ENCODE measurements around the gene BAG5.
"Not testable (repeated sequence)": the region's sequence is repeated elsewhere in the genome, so short reads cannot be mapped to it uniquely, and the experiment has no call there.

BAG5 gene, protein sequence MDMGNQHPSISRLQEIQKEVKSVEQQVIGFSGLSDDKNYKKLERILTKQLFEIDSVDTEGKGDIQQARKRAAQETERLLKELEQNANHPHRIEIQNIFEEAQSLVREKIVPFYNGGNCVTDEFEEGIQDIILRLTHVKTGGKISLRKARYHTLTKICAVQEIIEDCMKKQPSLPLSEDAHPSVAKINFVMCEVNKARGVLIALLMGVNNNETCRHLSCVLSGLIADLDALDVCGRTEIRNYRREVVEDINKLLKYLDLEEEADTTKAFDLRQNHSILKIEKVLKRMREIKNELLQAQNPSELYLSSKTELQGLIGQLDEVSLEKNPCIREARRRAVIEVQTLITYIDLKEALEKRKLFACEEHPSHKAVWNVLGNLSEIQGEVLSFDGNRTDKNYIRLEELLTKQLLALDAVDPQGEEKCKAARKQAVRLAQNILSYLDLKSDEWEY

DNA sequence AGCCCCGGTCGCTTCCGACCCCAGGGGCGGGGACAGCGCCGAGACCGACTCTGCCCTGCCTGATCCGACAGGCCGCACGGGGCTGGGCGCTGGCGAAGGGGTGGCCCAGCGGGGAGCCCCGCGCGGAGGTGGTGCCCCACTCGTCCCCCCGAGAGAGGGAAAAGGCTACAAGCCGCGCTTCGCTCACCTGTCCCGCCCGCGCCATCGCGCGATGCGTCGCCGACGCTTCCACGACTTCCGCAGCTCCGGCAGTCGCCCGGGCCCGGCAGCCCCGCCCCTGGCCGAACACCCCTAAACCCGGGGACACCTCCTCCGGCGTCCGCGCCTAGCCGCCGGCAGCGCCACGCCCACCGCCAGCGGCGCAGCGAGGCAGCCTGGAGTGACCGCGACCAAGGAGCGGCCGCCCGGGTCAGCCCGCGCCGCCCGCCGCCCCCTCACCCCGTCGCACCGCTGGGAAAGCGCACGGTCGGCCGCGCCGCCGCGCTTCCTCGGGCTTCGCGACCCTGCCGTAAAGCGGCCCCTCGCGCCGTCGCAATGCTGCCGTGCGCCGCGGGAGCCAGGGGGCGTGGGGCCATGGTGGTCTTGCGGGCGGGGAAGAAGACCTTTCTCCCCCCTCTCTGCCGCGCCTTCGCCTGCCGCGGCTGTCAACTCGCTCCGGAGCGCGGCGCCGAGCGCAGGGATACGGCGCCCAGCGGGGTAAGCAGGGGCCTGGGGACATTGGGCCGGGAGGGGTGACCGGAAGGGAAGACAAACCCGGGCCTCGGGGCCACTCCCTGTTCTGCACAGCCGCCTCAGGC, at the start of gene BAG5, which contains the start of gene COA8:
BAG5 (minus strand) TSS at position 229 of the 797 bp plus-strand sequence. CDS start 1,493 bp downstream, outside the sequence.
COA8 (plus strand) TSS at position 532 of the 797 bp plus-strand sequence; CDS start at position 574, 42 bp downstream.
- DNase-seq (ENCODE audit: low spot score), result peak; percentile 90

DNA sequence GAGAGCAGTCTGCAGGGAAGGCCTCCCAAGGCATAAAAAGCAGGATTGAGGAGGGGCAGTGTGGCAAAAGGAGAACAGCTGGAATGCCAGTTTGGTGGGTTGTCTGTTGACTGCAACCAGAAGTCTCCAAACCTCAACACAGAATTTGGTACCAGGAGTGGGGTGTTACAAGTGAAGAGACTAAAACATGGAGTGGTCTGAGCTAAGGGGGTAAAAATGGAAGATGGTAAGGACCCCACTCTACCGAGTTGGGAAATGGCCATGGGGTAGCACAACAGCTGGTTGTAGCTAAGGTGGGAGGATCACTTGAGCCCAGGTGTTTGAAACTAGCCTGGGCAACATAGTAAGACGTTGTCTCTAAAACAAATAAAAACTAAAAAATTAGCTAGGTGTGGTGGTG, 48.8 kb upstream of the BAG5 start:
- no peak for DNase-seq (ENCODE audit: low spot score)

DNA sequence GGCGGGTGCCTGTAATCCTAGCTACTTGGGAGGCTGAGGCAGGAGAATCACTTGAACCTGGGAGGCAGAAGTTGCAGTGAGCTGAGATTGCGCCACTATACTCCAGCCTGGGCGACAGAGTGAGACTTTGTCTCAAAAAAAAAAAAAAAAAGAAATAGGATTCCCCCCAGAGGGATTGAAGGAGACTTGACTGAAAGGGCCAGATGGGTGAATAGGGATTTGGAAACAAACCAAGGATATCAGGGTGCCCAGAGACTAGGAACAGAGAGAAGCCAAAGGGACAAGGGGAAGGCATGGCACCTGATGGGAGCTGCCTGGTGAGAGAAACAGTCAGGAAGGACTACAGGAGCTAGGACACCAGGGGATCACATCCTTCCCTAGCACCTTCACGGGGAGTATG, 46.6 kb upstream of the BAG5 start:
- not testable (repeated sequence) for DNase-seq (ENCODE audit: low spot score)

DNA sequence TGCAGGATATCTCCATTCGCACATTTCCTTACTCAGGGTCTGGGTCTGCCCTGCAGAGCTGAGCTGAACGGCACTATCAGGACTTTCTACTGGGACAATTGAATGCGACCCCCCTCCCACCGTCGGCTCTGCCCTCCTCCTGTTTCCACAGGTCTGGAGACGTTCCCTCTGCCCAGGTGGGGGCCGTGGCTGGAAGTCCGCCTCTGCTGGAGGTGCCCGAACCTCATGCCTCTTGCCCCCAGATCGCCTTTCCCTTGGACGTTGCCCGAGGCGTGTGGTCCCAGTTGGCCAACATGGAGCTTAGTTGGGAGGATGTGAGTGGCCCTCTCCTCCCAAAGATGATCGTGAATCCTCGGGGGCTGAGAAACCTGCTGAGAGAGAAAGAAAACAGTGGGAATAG, 45.4 kb upstream of the BAG5 start:
- DNase-seq (ENCODE audit: low spot score), result no peak

DNA sequence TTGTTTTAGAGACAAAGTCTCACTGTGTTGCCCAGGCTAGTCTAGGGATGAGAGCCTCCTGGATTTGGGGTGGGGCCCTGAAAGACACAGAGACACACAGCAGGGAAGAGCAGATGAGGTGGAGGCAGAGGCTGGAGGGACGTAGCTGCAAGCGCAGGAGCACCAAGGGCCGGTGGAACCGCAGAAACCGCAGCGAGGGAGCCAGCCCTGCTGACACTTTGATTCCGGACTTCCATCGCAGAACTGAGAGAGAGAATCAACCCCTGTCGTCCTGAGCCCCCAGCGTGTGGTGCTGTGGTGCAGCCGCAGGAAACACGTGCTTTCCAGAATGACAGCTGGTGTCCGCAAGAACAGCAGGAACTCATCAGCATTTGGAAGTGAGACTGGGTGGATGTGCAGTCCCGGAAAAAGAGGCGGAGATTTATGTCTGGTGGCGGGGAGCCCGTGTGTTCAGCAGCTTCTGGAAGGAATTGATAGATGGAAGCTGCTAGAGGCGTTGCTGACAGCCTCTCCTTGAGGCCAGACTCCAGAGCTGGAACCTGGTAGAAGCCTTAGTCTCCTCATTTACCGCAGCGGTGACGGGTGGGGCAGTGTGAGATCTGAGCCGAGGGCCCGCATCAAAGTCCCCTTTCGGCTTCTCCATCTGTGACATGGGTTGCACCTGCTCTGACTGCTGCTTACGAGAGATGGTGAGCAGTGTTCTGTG, 44.7 kb upstream of the BAG5 start:
- peak; percentile 71 for DNase-seq (ENCODE audit: low spot score)

DNA sequence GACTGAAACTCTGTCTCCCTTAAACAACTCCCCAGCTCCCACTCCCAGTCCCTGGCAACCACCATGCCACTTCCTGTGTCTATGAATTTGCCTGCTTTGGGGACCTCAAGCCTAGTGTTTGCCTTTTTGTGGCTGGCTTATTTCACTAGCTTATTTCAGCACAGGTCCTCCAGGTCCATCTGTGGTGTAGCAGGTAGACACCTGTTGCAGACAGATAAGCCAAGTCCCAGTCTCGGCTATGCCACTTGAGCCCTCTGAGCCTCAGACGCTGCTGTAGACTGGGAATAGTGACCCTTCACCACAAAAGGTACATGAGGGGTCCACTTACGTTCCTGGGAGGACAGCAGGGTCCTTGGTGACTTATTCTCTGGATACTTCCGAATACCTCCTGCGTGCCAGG, 42.2 kb upstream of the BAG5 start:
- DNase-seq (ENCODE audit: low spot score), result no peak

DNA sequence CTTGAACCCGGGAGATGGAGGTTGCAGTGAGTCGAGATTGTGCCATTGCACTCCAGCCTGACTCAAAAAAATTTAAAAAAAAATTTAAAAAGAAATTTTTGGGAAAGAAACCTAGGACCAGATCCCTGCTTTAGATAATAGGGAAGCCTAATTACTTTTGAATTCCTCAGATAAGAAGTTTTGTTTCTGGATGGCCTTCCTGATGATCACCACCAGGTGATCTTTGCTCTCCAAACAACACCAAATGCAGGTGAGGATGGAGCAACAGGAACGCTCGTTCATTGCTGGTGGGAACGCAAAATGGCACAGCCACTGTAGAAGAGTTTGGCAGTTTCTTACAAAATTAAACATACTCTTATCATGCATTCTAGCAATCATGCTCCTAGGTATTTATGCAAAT, 38.0 kb upstream of the BAG5 start:
- no peak for DNase-seq (ENCODE audit: low spot score)

DNA sequence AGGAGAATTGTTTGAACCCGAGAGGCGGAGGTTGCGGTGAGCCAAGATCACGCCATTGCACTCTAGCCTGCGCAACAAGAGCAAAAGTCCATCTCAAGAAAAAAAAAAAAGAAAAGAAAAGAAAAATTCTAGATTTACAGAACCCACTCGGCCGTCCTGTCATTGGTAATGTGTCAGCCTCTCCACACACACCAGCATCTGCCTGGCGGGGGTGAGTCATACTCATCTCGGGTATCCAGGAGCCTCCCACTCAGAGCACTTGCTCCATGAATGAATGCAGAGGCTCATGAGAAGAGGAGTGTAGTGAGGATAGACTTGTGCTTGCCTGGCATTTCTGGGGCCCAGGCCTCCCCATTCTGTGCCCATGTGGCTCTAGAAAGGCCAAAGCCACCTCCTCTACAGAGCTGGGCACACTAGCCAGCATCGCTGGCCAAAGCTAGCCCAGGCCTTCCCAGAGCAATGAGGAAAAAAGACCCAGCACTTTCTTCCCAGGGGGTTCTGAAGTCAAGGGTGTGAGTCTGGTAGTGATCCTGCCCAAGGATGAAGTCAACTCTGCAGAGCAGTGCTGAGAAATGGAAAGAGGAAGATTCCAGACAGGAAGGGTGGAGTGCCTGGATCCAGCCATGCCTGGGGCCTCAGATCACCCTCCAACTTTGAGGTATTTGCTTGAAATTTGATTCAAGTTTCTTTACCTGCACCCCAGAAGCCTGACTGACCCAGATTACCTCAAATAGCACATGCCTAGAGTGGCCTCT, 35.3 kb upstream of the BAG5 start:
- DNase-seq (ENCODE audit: low spot score), result peak; percentile 75

DNA sequence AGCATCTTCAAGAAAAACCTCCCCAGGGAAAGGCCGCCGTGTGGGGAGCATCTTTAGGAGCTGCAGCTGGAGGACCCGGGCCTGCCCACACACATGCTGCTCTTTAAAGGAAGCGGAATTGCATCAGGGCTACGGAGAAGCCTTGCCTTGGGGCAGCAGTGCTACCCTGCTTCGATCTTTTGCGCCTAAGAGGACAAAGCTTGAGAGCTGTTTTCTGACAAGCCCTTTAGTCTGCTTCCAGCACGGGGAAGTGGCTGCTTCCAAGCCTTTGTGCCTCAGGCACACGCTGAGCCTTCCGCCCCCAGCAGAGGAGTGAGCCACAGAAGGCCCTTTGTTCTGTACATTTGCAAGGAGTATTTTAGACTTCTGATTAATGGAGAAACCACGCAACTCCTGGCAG, 31.8 kb upstream of the BAG5 start:
- DNase-seq (ENCODE audit: low spot score), result peak; percentile 42

DNA sequence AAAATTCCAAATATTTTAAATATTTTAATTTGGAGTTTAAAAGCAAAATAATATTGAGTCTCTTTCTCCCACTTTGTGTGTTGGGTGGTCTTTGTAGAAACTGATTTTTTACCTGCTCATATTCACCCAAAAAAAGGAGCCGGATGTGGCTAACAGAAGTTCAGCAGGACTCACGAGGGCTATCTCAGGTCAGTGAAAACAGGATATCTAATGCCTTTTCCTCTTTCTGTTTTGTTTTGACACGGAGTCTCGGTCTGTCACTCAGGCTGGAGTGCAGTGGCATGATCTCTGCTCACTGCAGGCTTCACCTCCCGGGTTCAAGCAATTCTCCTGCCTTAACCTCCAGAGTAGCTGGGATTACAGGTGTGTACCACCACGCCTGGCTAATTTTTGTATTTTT, 31.1 kb upstream of the BAG5 start:
- DNase-seq (ENCODE audit: low spot score), result no peak

DNA sequence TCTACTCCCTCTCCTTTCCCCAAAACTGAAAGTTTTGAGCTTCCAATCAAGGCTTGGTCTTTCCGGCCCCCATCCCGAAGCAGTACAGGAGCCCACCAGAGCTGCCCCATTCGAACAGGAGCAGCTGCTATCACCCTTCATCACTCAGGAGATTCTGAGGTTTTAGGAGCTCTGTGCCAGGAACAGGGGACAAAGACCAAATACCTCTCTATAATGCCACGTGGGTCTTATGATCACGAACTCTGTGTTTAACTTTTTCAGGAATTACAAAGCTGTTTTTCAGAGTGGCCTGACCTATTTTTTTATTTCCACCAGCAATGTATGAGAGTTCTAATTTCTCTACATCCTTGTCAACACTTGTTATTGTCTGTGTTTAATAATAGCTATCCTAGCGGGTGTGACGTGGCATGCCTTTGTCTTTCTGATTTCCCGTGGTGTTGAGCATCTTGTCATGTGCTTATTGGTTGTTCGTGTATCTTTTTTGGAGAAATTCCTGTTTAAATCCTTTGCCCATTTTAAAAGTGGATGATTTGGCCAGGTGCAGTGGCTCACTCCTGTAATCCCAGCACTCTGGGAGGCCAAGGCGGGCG, 22.0 kb upstream of the BAG5 start:
- DNase-seq (ENCODE audit: low spot score), result no peak

DNA sequence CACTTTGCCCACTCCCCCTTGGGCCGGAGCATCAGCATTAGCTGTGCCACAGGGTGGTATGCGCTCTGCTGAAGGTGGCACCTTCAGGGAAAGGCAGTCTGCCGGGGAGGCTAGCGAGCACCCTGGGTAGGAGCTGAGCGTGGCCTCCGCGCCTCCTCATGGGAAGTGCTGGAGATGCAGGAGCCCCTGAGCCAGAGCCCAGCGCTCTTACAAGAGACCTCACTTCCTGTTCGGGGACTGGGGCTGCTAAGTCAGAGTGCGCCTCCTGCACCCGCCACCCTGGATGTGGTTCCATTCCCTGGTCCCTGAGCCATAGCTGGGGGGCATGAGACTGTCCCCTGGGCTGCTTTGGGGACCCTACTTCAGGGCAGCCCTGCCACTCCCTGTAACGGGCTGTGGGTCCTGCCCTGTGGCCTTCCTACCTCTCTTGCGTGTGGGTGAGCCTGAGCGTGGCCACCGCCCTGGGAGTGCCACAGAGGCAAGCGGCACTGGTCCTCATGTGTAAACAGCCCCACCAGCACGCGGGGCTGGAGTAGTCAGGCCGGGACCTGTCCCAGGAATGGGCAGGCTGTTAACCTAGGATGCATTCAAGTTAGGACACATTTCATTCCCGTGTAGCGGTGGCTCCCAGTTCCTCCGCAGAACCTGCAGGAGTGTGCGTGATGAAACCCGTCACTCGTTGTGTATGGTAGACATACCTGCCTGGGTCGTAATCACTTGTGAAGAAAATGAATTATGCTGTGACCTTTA, 19.7 kb upstream of the BAG5 start:
- DNase-seq (ENCODE audit: low spot score), result no peak

DNA sequence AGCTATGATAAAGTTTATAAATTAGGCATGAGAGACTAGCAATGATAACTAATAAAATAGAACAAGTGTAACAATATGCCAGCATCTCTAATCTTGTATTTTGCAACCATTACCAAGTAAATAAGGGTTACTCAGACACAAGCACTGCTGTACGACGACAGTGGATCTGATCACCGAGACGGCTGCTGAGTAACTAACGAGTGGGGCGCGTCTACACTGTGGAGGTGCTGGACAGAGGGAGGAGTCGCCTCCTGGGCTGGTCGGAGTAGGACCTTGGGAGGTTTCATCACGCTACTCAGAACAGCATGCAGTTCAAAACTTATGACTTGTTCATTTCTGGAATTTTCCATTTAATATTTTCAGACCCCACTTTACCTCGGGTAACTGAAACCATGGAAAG, 18.7 kb upstream of the BAG5 start:
- no peak for DNase-seq (ENCODE audit: low spot score)

DNA sequence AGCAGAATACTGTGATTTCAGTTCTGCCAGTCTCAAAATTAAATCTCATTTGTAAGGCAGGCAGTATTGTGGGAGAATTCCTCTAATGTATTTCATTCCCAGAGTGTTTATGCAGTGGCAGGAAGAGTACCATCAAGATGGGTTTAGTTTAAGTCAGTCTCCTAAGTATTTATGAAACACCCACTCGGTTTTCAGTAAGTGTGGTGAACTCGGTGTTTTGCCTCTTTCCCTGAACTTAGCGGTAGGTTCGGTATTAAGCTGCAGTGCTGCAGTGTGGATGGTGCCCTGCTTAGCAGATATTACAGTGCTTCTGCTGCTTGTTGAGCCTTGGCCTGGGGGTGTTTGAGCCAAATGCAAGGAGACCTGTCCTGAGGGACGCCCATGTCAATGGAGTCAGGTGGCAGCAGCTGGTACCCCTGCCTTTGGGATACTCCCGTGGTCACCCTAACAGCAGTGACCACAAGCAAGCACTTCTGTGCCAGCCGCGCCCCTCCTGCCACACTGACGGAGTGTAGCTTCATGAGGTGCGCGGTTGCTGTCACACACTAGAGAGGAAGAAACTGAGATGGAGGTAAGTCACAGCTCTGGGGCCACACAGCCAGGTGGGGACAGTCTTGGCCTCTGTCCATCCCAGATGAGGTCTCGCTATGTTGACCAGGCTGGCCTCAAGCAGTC, 16.1 kb upstream of the BAG5 start:
- DNase-seq (ENCODE audit: low spot score), result no peak

DNA sequence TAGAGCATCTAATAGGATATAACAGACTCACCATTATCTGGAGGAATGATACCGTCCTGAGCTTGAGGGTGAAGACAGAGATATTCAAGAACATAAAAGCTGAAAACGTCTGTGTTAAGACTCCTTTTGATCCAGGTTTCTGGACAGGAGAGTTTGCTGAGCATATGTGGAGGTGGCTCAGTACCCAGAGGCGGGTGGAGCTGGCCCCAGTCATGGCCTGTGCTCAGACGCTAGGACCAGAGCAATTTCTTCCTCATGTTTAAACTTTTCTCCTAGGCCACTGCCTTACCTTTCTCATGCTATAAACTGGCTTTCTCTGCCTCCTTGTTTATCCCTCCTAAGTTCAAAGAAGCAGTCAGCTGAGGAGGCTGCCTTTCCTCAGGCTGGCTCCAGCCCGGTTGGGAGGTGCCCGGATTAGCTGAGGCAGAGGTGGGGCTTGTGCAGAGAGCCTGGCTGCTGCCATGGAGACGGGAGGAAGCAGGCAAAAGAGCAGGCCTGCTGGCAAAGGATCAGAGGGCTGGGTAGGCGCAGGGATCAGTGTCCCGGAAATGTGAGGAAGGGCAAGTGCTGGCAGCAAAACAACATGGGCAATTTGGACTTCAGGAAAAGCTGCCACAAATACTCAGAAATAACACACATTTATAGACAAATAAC, 14.0 kb upstream of the BAG5 start:
- peak; percentile 92 for DNase-seq (ENCODE audit: low spot score)

DNA sequence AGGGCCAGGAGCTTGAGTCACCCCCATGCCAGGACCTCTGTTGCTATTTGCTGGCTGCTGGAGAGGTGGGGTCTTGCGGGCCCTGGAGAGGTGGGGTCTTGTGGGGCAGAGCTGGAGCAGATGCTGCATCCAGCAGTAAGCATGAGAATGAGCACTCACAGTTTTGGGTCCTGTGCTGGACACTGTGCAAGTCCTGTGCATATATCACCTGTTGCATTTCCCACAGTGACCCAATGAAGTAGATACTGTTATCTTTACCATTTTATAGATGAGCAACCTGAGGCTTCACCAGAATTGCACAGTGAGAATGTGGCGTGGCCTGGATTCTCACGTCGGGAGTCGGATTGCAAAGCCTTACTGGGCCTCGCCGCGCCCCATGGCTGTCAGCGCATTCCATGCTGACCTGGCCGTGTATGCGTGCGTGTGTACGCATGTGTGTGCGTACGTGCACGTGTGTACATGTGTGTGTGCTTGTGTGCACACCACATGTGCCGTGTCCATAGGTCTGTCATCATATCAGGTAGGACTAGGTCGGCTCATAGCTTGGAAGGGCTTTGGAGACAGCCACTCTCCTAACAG, 12.3 kb upstream of the BAG5 start:
- DNase-seq (ENCODE audit: low spot score), result no peak

DNA sequence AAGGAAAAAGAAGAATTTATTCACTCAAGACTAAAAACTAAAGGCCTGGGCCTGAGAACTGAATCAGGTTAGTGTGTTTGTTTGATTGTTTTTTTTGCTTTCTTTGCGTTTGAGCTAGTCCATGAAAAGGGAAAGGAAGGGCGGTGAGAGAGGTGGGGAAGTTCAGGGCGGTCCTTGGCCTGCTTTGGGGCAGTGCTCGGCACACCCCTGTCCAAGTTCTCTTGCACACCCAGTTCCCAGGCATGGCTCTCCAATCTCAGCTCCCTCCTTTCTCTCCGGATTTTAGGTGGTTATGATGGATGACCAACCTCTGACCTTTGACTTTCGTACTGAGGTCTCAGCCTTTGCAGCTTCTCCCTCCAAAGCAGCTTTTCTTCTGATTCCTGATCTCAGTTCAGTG, 11.6 kb upstream of the BAG5 start:
- no peak for DNase-seq (ENCODE audit: low spot score)

DNA sequence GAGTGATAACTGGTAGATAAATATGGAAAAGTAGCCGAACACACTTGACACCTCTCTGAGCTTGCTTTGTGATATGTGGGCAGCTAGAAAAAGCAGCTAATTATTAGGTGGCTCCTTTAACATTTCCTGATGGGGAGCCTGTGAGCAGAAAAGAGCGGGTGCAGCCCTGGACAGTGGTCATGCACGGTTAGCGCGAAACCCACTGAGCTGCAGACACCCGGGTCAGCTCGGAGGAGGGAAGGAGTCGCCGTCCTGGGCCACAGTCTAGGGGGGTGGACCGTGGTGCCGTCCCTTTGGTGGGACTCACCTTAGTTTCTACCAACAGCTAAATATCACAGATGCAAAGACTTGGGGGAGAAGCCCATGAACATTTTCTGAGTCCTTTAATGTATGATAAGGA, 7.0 kb upstream of the BAG5 start:
- DNase-seq (ENCODE audit: low spot score), result no peak

DNA sequence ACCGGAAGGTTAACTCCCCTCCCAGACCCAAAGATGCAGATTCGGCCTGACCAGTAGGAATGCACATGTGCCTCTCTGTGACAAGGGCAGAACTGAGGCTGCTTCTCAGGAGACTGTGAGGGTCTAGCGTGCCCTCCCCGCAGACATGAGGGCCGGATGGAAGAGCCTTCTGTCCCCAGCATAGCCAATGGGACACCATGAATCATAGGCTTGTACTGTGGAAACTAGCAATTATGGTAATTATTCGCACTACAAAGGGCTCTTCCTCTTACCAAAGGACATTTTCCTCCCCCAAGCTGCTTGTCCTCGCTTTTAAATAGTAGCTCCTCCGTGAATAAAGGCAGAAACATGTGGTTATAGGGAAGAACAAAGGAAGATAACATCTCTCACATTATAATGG, 6.5 kb upstream of the BAG5 start:
- no peak for DNase-seq (ENCODE audit: low spot score)

Data from kidney tubule cell (primary cell).